Rectal smooth muscle tissue (tissue), 1 donor: ENCODE data around the gene KIAA1755.

Source experiments
- H3K27ac ChIP-seq: one replicate; pipeline ENCODE4 v1.7.0; 2013; ENCODE audit warnings: low read depth, low read length, inconsistent platforms
- H3K27me3 ChIP-seq: one replicate; pipeline ENCODE4 v1.7.0; 2013; ENCODE audit warnings: low read length; ENCODE audit not compliant: control insufficient read depth, insufficient read depth
- H3K36me3 ChIP-seq: one replicate; pipeline ENCODE4 v1.7.0; 2013; ENCODE audit warnings: low read length; ENCODE audit not compliant: control insufficient read depth, insufficient read depth
- H3K4me1 ChIP-seq: one replicate; pipeline ENCODE4 v1.7.0; 2013; ENCODE audit warnings: low read length; ENCODE audit not compliant: control insufficient read depth, insufficient read depth
- H3K4me3 ChIP-seq: one replicate; pipeline ENCODE4 v1.7.0; 2013; ENCODE audit warnings: low read length
- H3K9ac ChIP-seq: one replicate; pipeline ENCODE4 v1.7.0; 2013; ENCODE audit warnings: low read length

Gene KIAA1755

GRCh38 chr20:38209054-38209675, 51.4 kb downstream of the KIAA1755 start:
- no peak overlapping the region for H3K27ac ChIP-seq
- H3K4me3 ChIP-seq: no peak overlapping the region
- H3K36me3 ChIP-seq: no peaks in the 10 kb centered on the region
- H3K9ac ChIP-seq: no peak overlapping the region
- no peaks in the 10 kb centered on the region for H3K27me3 ChIP-seq
- no peaks in the 10 kb centered on the region for H3K4me1 ChIP-seq

- Histone ChIP-seq H3K36me3 (no peaks in the 10 kb centered on the region), H3K4me1 (no peaks in the 10 kb centered on the region), H3K27me3 (no peaks in the 10 kb centered on the region), H3K27ac (no peak overlapping the region), H3K4me3 (no peak overlapping the region), H3K9ac (no peak overlapping the region)
Measured at GRCh38 chr20:38208523-38208922, 52.0 kb downstream of the KIAA1755 start.

GRCh38 chr20:38208088-38208487, 52.4 kb downstream of the KIAA1755 start:
- H3K9ac ChIP-seq: no peak overlapping the region
- no peaks in the 10 kb centered on the region for H3K36me3 ChIP-seq
- H3K4me1 ChIP-seq: no peaks in the 10 kb centered on the region
- H3K27me3 ChIP-seq: no peaks in the 10 kb centered on the region
- H3K4me3 ChIP-seq: no peak overlapping the region
- H3K27ac ChIP-seq: no peak overlapping the region

- Histone ChIP-seq H3K4me1 (no peaks in the 10 kb centered on the region), H3K27me3 (no peaks in the 10 kb centered on the region), H3K27ac (no peak overlapping the region), H3K9ac (no peak overlapping the region), H3K4me3 (no peak overlapping the region), H3K36me3 (no peaks in the 10 kb centered on the region)
Measured at GRCh38 chr20:38207621-38208020, 52.9 kb downstream of the KIAA1755 start.

- Histone ChIP-seq H3K4me3 (no peak overlapping the region), H3K36me3 (no peaks in the 10 kb centered on the region), H3K27me3 (no peaks in the 10 kb centered on the region), H3K27ac (no peak overlapping the region), H3K4me1 (no peaks in the 10 kb centered on the region), H3K9ac (no peak overlapping the region)
Measured at GRCh38 chr20:38205001-38205400, 55.5 kb downstream of the KIAA1755 start.

- H3K27ac ChIP-seq: no peak overlapping the region
- H3K9ac ChIP-seq: no peak overlapping the region
- H3K4me3 ChIP-seq: no peak overlapping the region
- H3K4me1 ChIP-seq: no peaks in the 10 kb centered on the region
- H3K36me3 ChIP-seq: no peaks in the 10 kb centered on the region
- H3K27me3 ChIP-seq: no peaks in the 10 kb centered on the region
Measured at GRCh38 chr20:38203981-38204357, 56.6 kb downstream of the KIAA1755 start.

GRCh38 chr20:38203337-38203980, 57.1 kb downstream of the KIAA1755 start:
- Histone ChIP-seq H3K9ac (no peak overlapping the region), H3K4me3 (no peak overlapping the region), H3K36me3 (no peaks in the 10 kb centered on the region), H3K27ac (no peak overlapping the region), H3K4me1 (no peaks in the 10 kb centered on the region), H3K27me3 (no peaks in the 10 kb centered on the region)

- Histone ChIP-seq H3K4me3 (no peak overlapping the region), H3K27me3 (no peaks in the 10 kb centered on the region), H3K4me1 (no peaks in the 10 kb centered on the region), H3K9ac (no peak overlapping the region), H3K27ac (no peak overlapping the region), H3K36me3 (no peaks in the 10 kb centered on the region)
Measured at GRCh38 chr20:38202982-38203293, 57.6 kb downstream of the KIAA1755 start.

GRCh38 chr20:38202153-38202981, 58.2 kb downstream of the KIAA1755 start:
- Histone ChIP-seq H3K4me3 (no peak overlapping the region), H3K27ac (no peak overlapping the region)

GRCh38 chr20:38201356-38201755, 59.2 kb downstream of the KIAA1755 start:
- no peaks in the 10 kb centered on the region for H3K4me1 ChIP-seq
- no peak overlapping the region for H3K9ac ChIP-seq
- no peaks in the 10 kb centered on the region for H3K36me3 ChIP-seq
- H3K27me3 ChIP-seq: no peaks in the 10 kb centered on the region
- H3K4me3 ChIP-seq: no peak overlapping the region
- no peak overlapping the region for H3K27ac ChIP-seq

More at GRCh38 chr20:38202153-38202981, 58.2 kb downstream of the KIAA1755 start:
- no peaks in the 10 kb centered on the region for H3K36me3 ChIP-seq
- H3K27me3 ChIP-seq: no peaks in the 10 kb centered on the region
- H3K9ac ChIP-seq: no peak overlapping the region
- no peaks in the 10 kb centered on the region for H3K4me1 ChIP-seq

GRCh38 chr20:38200646-38201045, 59.9 kb downstream of the KIAA1755 start:
- Histone ChIP-seq H3K4me1 (no peaks in the 10 kb centered on the region), H3K27me3 (no peaks in the 10 kb centered on the region), H3K36me3 (no peaks in the 10 kb centered on the region), H3K4me3 (no peak overlapping the region), H3K9ac (no peak overlapping the region), H3K27ac (no peak overlapping the region)

GRCh38 chr20:38199501-38200390, 60.8 kb downstream of the KIAA1755 start:
- no peak overlapping the region for H3K4me3 ChIP-seq
- H3K36me3 ChIP-seq: no peaks in the 10 kb centered on the region
- H3K27ac ChIP-seq: no peak overlapping the region
- H3K9ac ChIP-seq: no peak overlapping the region
- H3K27me3 ChIP-seq: no peaks in the 10 kb centered on the region
- no peaks in the 10 kb centered on the region for H3K4me1 ChIP-seq
